ENCODE results near the gene MCF2L2. TPM values are rescaled to one million over a fixed set of nuclear protein-coding genes. Genes with fewer than 3 reads are reported as not detected.

MCF2L2 gene
- polyA plus RNA-seq, 1 donor: 2.4 TPM

DNA sequence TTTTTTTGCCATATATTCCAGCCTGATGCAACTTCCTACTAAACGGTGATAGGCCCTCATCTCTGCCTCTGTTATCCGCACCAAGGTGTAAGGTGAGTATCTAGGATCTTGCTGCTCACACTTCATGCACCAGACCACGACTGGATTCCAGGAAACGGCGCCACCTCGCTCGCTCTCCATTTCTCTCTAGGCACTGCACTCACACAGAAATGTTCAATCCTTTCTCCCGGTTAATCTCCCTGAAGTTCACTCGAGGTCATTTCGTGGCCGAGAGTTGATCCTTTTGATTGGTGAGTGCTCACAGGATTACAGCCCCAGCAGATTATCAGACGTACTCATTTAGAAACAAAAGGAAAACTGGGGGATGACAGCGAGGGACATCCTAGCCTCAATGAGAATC lies 28.1 kb downstream of the MCF2L2 start:
- Histone ChIP-seq H3K36me3 (ENCODE audit: control insufficient read depth, insufficient read depth, low read length) (no peaks in the 10 kb centered on the region), H3K4me3 (ENCODE audit: low read length) (no peak overlapping the region), H3K4me1 (ENCODE audit: control insufficient read depth, insufficient read depth, low read length) (no peaks in the 10 kb centered on the region), H3K27ac (ENCODE audit: low read length) (no peak overlapping the region), H3K9me3 (ENCODE audit: control insufficient read depth, low read depth, low read length) (no peaks in the 10 kb centered on the region), H3K27me3 (ENCODE audit: control insufficient read depth, insufficient read depth, low read length) (peaks cover 3% of the 10 kb centered on the region)
- no peak for DNase-seq
- WGBS (ENCODE audit: insufficient coverage, low lambda C conversion rate): 11% methylated on average over 3 of the region's 13 CpGs

- Histone ChIP-seq H3K4me1 (ENCODE audit: control insufficient read depth, insufficient read depth, low read length) (peaks cover 2% of the 10 kb centered on the region), H3K36me3 (ENCODE audit: control insufficient read depth, insufficient read depth, low read length) (no peaks in the 10 kb centered on the region), H3K27me3 (ENCODE audit: control insufficient read depth, insufficient read depth, low read length) (peaks cover 3% of the 10 kb centered on the region), H3K4me3 (ENCODE audit: low read length) (no peak overlapping the region), H3K9me3 (ENCODE audit: control insufficient read depth, low read depth, low read length) (no peaks in the 10 kb centered on the region), H3K27ac (ENCODE audit: low read length) (no peak overlapping the region)
- DNase-seq: no peak
- no CpG with 5 or more reads among the region's 5 CpGs for WGBS (ENCODE audit: insufficient coverage, low lambda C conversion rate)
Measured at GRCh38 chr3:183396662-183397391, 31.6 kb downstream of the MCF2L2 start.

DNA sequence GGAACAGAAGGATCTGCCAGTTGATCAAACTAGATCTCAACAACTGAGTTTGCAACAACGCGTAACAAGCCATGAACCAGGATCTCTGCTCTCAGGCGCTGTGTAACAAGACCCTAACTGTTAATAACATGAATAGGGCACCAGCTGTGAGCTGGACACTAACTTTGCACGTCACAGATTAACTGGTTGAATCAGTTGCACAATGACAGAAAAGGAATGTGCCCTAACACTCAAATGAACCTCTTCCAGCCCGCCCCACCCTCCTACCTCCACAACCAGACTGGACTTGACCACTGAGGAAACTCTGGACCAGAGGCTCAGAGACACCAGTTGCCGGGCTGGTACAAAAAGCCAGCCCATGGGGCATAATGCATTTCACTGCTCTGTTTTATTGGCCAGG lies 34.3 kb downstream of the MCF2L2 start:
- Histone ChIP-seq H3K27me3 (ENCODE audit: control insufficient read depth, insufficient read depth, low read length) (peaks cover 3% of the 10 kb centered on the region), H3K27ac (ENCODE audit: low read length) (no peak overlapping the region), H3K9me3 (ENCODE audit: control insufficient read depth, low read depth, low read length) (no peaks in the 10 kb centered on the region), H3K36me3 (ENCODE audit: control insufficient read depth, insufficient read depth, low read length) (no peaks in the 10 kb centered on the region), H3K4me1 (ENCODE audit: control insufficient read depth, insufficient read depth, low read length) (peaks cover 2% of the 10 kb centered on the region), H3K4me3 (ENCODE audit: low read length) (no peak overlapping the region)
- WGBS (ENCODE audit: insufficient coverage, low lambda C conversion rate): no CpG with 5 or more reads among the region's 6 CpGs
- peak; percentile 49 to 57 for DNase-seq

GRCh38 chr3:183393625-183394024 lies 34.8 kb downstream of the MCF2L2 start:
- Histone ChIP-seq H3K4me3 (ENCODE audit: low read length) (no peak overlapping the region), H3K27me3 (ENCODE audit: control insufficient read depth, insufficient read depth, low read length) (peaks cover 3% of the 10 kb centered on the region), H3K36me3 (ENCODE audit: control insufficient read depth, insufficient read depth, low read length) (no peaks in the 10 kb centered on the region), H3K9me3 (ENCODE audit: control insufficient read depth, low read depth, low read length) (no peaks in the 10 kb centered on the region), H3K4me1 (ENCODE audit: control insufficient read depth, insufficient read depth, low read length) (peaks cover 2% of the 10 kb centered on the region), H3K27ac (ENCODE audit: low read length) (no peak overlapping the region)
- WGBS (ENCODE audit: insufficient coverage, low lambda C conversion rate): no CpG with 5 or more reads among the region's 4 CpGs
- DNase-seq: no peak

DNA sequence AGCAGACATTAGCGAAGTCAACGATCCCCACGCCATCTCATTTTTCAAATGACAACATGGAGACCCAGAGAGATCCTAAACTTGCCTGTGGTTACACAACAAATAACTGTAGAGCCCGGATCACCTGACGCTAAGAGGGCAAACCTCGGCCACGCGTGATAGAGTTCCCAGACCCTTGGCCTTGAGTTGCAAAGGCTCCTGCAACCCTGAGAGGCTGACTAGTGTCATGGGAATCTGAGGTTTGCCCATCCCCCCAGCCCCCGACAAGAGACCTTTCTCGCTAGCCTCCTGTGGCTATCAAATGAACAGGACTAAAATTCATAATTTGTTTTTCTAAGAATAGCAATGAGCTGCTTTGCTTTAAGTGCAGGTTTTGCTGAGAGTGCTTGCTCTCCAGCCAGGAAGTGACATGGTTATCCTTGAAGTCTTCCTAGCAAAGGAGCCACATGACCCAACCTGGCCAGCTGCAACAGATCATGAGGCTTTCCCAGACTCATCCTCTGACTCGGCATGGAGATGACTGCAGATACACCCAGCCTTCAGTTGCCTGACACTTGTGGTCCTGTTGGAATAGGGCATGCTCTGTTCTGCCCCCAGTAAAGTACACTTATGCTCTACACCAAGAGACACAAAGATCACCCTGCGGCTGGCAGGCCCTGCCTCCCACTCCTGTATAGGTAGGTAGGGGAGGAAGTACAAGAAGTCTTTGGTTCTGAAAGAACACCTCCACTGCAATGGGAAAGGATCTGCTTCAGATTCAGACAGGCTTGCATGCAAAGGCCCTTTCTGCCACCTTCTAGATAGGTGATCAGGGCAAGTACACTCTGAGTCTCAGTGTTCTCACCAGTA lies 36.0 kb downstream of the MCF2L2 start:
- peak; percentile 43 to 66 for DNase-seq
- no peaks in the 10 kb centered on the region for H3K9me3 ChIP-seq (ENCODE audit: control insufficient read depth, low read depth, low read length)
- H3K4me3 ChIP-seq (ENCODE audit: low read length): no peak overlapping the region
- no peaks in the 10 kb centered on the region for H3K27me3 ChIP-seq (ENCODE audit: control insufficient read depth, insufficient read depth, low read length)
- peak overlapping the region; percentile 60 for H3K27ac ChIP-seq (ENCODE audit: low read length)
- H3K4me1 ChIP-seq (ENCODE audit: control insufficient read depth, insufficient read depth, low read length): peaks cover 2% of the 10 kb centered on the region
- WGBS (ENCODE audit: insufficient coverage, low lambda C conversion rate): no CpG with 5 or more reads among the region's 12 CpGs
- no peaks in the 10 kb centered on the region for H3K36me3 ChIP-seq (ENCODE audit: control insufficient read depth, insufficient read depth, low read length)

GRCh38 chr3:183391460-183391859 lies 37.0 kb downstream of the MCF2L2 start:
- H3K9me3 ChIP-seq (ENCODE audit: control insufficient read depth, low read depth, low read length): no peaks in the 10 kb centered on the region
- no peaks in the 10 kb centered on the region for H3K36me3 ChIP-seq (ENCODE audit: control insufficient read depth, insufficient read depth, low read length)
- DNase-seq: no peak
- H3K27me3 ChIP-seq (ENCODE audit: control insufficient read depth, insufficient read depth, low read length): no peaks in the 10 kb centered on the region
- H3K4me1 ChIP-seq (ENCODE audit: control insufficient read depth, insufficient read depth, low read length): peaks cover 2% of the 10 kb centered on the region
- H3K4me3 ChIP-seq (ENCODE audit: low read length): no peak overlapping the region
- no peak overlapping the region for H3K27ac ChIP-seq (ENCODE audit: low read length)
- WGBS (ENCODE audit: insufficient coverage, low lambda C conversion rate): no CpG with 5 or more reads among the region's 3 CpGs

DNA sequence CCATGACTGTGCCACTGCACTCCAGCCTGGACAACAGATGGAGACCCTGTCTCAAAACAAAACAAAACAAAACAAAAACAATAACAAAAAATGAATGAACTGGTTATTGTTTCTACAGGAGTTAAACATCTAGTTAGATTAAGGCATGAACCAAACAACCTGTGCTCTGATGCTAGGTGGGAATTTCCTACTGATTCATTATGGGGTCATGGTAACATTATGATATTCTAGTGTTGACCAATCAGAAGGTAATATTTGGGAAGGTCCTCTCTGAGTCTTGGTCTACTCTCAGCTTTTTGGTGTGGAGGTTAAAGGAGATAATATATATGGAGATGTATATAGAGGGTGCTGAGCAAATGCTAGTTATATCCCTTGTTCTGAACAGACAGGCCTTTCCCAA lies 37.6 kb downstream of the MCF2L2 start:
- Histone ChIP-seq H3K4me3 (ENCODE audit: low read length) (no peak overlapping the region), H3K9me3 (ENCODE audit: control insufficient read depth, low read depth, low read length) (no peaks in the 10 kb centered on the region), H3K27ac (ENCODE audit: low read length) (no peak overlapping the region), H3K27me3 (ENCODE audit: control insufficient read depth, insufficient read depth, low read length) (no peaks in the 10 kb centered on the region), H3K4me1 (ENCODE audit: control insufficient read depth, insufficient read depth, low read length) (peaks cover 2% of the 10 kb centered on the region), H3K36me3 (ENCODE audit: control insufficient read depth, insufficient read depth, low read length) (no peaks in the 10 kb centered on the region)
- DNase-seq: no peak

DNA sequence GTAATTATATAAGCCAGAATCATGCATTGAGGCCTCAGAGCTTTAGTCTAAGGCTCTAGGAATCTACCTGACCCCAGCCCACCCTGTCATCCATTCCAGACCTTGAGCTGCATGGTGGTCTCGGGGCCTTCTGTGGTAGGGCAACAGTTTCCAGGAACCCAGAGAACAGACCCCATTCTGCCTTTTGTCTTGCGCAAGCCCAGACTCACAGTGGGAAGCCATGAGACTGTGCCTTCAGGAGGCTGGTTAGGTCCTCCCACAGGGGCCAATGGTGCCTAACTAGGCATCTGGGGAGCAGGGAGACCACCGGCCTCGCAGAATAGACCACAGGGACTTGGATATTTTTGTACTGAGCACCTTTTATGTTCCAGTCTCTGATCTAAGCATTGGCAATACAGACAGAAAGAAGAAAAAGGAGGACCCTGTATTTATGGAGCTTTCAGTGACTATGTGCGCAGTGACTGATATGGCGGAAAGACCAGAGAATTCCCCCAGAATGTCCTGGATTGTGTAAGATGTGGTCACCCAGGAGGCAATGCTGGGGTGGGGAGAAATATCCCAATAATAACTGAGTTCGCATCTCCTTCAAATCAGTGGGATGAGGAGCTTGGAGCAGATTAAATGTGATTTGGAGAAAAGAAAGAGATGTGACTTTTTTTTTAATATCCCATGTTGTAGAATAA lies 40.1 kb downstream of the MCF2L2 start:
- H3K27ac ChIP-seq (ENCODE audit: low read length): no peak overlapping the region
- H3K27me3 ChIP-seq (ENCODE audit: control insufficient read depth, insufficient read depth, low read length): no peaks in the 10 kb centered on the region
- WGBS (ENCODE audit: insufficient coverage, low lambda C conversion rate): no CpG with 5 or more reads among the region's 7 CpGs
- H3K4me3 ChIP-seq (ENCODE audit: low read length): no peak overlapping the region
- no peaks in the 10 kb centered on the region for H3K36me3 ChIP-seq (ENCODE audit: control insufficient read depth, insufficient read depth, low read length)
- no peak for DNase-seq
- H3K4me1 ChIP-seq (ENCODE audit: control insufficient read depth, insufficient read depth, low read length): peaks cover 2% of the 10 kb centered on the region
- H3K9me3 ChIP-seq (ENCODE audit: control insufficient read depth, low read depth, low read length): no peaks in the 10 kb centered on the region

GRCh38 chr3:183387797-183388196 lies 40.6 kb downstream of the MCF2L2 start:
- H3K4me3 ChIP-seq (ENCODE audit: low read length): no peak overlapping the region
- no peaks in the 10 kb centered on the region for H3K9me3 ChIP-seq (ENCODE audit: control insufficient read depth, low read depth, low read length)
- H3K4me1 ChIP-seq (ENCODE audit: control insufficient read depth, insufficient read depth, low read length): peaks cover under 1% of the 10 kb centered on the region
- DNase-seq: no peak
- no peak overlapping the region for H3K27ac ChIP-seq (ENCODE audit: low read length)
- no CpG with 5 or more reads among the region's 4 CpGs for WGBS (ENCODE audit: insufficient coverage, low lambda C conversion rate)
- no peaks in the 10 kb centered on the region for H3K27me3 ChIP-seq (ENCODE audit: control insufficient read depth, insufficient read depth, low read length)
- H3K36me3 ChIP-seq (ENCODE audit: control insufficient read depth, insufficient read depth, low read length): no peaks in the 10 kb centered on the region

DNA sequence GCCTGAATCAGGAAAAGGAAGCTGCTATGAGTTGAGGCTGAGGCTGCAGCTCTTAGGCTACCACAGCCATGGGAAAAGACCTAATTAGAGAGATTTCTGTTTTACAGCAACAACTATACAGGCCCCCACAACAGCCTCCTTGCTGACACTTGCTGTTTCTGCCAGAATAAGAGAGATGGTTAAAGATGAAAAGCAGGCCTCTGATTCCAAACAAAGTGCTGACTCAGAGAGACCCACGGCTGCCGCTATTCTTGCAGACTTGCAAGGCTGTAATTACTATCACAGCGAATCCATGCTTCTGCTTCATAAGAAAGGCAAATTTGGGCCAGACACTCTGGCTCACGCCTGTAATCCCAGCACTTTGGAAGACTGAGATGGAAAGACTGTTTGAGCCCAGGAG lies 41.8 kb downstream of the MCF2L2 start:
- DNase-seq: no peak
- Histone ChIP-seq H3K4me1 (ENCODE audit: control insufficient read depth, insufficient read depth, low read length) (no peaks in the 10 kb centered on the region), H3K36me3 (ENCODE audit: control insufficient read depth, insufficient read depth, low read length) (no peaks in the 10 kb centered on the region), H3K4me3 (ENCODE audit: low read length) (no peak overlapping the region), H3K27ac (ENCODE audit: low read length) (no peak overlapping the region), H3K9me3 (ENCODE audit: control insufficient read depth, low read depth, low read length) (no peaks in the 10 kb centered on the region), H3K27me3 (ENCODE audit: control insufficient read depth, insufficient read depth, low read length) (no peaks in the 10 kb centered on the region)
- WGBS (ENCODE audit: insufficient coverage, low lambda C conversion rate): no CpG with 5 or more reads among the region's 4 CpGs
